Panc1 (cell line): Measurements from ENCODE around the gene COTL1. TPM values are rescaled to one million over a fixed set of nuclear protein-coding genes. Genes with fewer than 3 reads are reported as not detected.
"Not testable (repeated sequence)": the region's sequence is repeated elsewhere in the genome, so short reads cannot be mapped to it uniquely, and the experiment has no call there.

Experiments used
- ATAC-seq: fragments of 200-7000 bp; cut with Tn5 transposase; 2 replicates; pipeline ENCODE4 v1.9.1; 2020; ENCODE audit warnings: mild to moderate bottlenecking, moderate library complexity
- BruUV-seq: library from RNA; stranded (reverse); fragments of 400-500 nt; replicated peaks from 2 replicates; lab custom pipeline; 2021; lab: Mats Ljungman, UMichigan
- CTCF ChIA-PET: fragments of 300-600 bp; sonication (Branson Sonifier 250); formaldehyde crosslinking; loops from one replicate; lab custom pipeline; 2022; ENCODE audit warnings: antibody characterized with exemption; lab: Charles Lee
- POLR2A ChIA-PET: fragments of 300-600 bp; sonication (Branson Sonifier 250); formaldehyde crosslinking; loops from one replicate; lab custom pipeline; 2022; ENCODE audit warnings: antibody characterized with exemption; lab: Charles Lee
- DNase-seq: peaks from one replicate; pipeline ENCODE4 v3.0.0-alpha.2; 2010; ENCODE audit warnings: low read depth, low spot score
- H3K27ac ChIP-seq: 2 replicates; pipeline ENCODE4 v1.5.1; 2011; ENCODE audit warnings: mild to moderate bottlenecking, low read length, inconsistent platforms
- H3K27me3 ChIP-seq: fragments of 200-500 bp; sonication (Bioruptor generic); 2 replicates; pipeline ENCODE4 v1.6.0; 2014; ENCODE audit warnings: low read length, inconsistent platforms; ENCODE audit not compliant: control insufficient read depth, insufficient read depth
- H3K36me3 ChIP-seq: fragments of 200-500 bp; sonication (Bioruptor generic); 2 replicates; pipeline ENCODE4 v1.5.1; 2014; ENCODE audit warnings: inconsistent platforms, mild to moderate bottlenecking, low read length, moderate library complexity; ENCODE audit not compliant: control insufficient read depth, insufficient read depth
- H3K4me1 ChIP-seq: 2 replicates; pipeline ENCODE4 v1.5.1; 2011; ENCODE audit warnings: inconsistent platforms, mild to moderate bottlenecking, low read length, moderate library complexity; ENCODE audit not compliant: control insufficient read depth, insufficient read depth
- H3K4me3 ChIP-seq, 2 experiments: 2 replicates each; pipeline ENCODE4 v1.5.1; 2011 to 2012; ENCODE audit warnings: low read depth in 2 of 2, low read length in 2 of 2, mild to moderate bottlenecking in 2 of 2, inconsistent platforms in 1 of 2, moderate library complexity in 1 of 2
- H3K9me3 ChIP-seq: fragments of 200-500 bp; sonication (Bioruptor generic); 2 replicates; pipeline ENCODE4 v1.5.1; 2014; ENCODE audit warnings: low read depth, mild to moderate bottlenecking, inconsistent platforms, low read length, moderate library complexity; ENCODE audit not compliant: control insufficient read depth, insufficient read depth
- POLR2AphosphoS5 ChIP-seq: IDR thresholded peaks from 2 replicates; pipeline ENCODE4 v1.6.1; 2012; ENCODE audit warnings: mild to moderate bottlenecking, low read depth, low read length, moderate library complexity
- SIN3A ChIP-seq: IDR thresholded peaks from 2 replicates; pipeline ENCODE4 v1.6.1; 2012; ENCODE audit warnings: low read depth, mild to moderate bottlenecking, low read length, moderate library complexity, borderline replicate concordance; ENCODE audit not compliant: insufficient read depth
- TCF7L2 ChIP-seq: IDR thresholded peaks from 2 replicates; pipeline ENCODE4 v1.6.1; 2011; ENCODE audit warnings: mild to moderate bottlenecking, low read depth, low read length, inconsistent platforms
- in situ Hi-C: cut with HindIII; loops from 2 replicates; pipeline ENCODE4 v1.10.0; 2016; ENCODE audit warnings: low sequenced_read_pairs, low pct_unique_long_range_greater_than_20kb
- intact Hi-C: fragments of 100-400 bp; cut with micrococcal nuclease; formaldehyde crosslinking; loops from one replicate; pipeline ENCODE4 v1.10.0; 2022; ENCODE audit not compliant: unreplicated experiment
- total RNA-seq: library from RNA; stranded (reverse); gene quantifications from one replicate; pipeline ENCODE4 v1.2.1, GENCODE V29; 2021; ENCODE audit not compliant: unreplicated experiment
- TF ChIP-seq, protein P1 (sequence below), 2 experiments: IDR thresholded peaks; 2 replicates each; pipeline ENCODE4 v1.6.1; 2011 to 2012; ENCODE audit warnings: low read depth in 2 of 2, control low read depth in 1 of 2, low read length in 1 of 2, mild to moderate bottlenecking in 1 of 2, moderate library complexity in 1 of 2; ENCODE audit not compliant: insufficient read depth in 1 of 2
- TF ChIP-seq, protein P2 (sequence below): fragments of 450-650 bp; IDR thresholded peaks from 2 replicates; pipeline ENCODE4 v1.5.1; 2017; ENCODE audit warnings: mild to moderate bottlenecking

Gene COTL1
- total RNA-seq, 1 experiment from 2014 or later: 302 TPM

DNA sequence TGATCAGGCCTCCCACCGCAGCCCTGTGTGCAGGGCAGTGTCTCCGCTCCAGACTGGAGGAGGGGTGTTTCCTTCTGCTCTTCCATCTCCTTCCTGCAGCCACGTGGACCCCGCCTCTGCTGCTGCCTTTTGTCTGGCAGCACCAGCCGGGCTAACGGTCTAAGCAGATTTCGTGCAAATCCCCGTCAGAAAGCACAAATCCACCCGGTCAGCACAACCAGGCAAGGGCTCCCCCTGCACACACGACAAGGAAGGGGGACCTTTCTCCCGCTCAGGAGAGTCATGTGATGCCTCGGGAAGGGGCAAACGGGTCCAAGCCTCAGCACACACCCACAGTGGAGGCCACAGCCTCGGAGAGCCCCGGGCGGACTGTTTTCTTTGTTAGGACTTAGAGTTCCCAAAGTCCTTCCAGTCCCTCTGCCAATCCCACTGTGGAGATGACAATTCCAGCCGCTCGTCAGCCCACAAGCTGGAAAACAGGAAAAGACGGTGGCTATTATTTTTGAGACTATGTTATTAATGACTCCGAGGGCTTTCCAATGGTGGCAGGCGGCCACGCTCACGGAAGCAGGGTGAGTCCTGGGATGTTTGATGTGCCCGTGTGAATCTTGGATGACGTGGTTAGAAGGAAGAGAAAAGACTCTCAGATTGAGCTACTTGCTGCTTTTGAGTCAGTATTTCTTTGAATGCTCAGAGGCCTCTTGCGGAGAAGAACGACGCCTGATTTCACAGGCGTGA lies 90.9 kb downstream of the COTL1 start:
- no TSS peak for BruUV-seq
- 0 out of 2 replicates have a peak, but pooled peaks cover under 1% of the 10 kb centered on the region for H3K4me1 ChIP-seq
- in situ Hi-C loops (no loop called here), intact Hi-C loops (no loop called here)
- DNase-seq: no peak
- POLR2A ChIA-PET: no interaction called here
- H3K9me3 ChIP-seq: no peaks in the 10 kb centered on the region
- H3K36me3 ChIP-seq: no peaks in the 10 kb centered on the region
- no peak overlapping the region for H3K27ac ChIP-seq
- ATAC-seq: no peak
- no peaks in the 10 kb centered on the region for H3K27me3 ChIP-seq
- TF ChIP-seq TCF7L2 (no peak), SIN3A (no peak), POLR2AphosphoS5 (no peak)
- TF ChIP-seq, protein P1, sequence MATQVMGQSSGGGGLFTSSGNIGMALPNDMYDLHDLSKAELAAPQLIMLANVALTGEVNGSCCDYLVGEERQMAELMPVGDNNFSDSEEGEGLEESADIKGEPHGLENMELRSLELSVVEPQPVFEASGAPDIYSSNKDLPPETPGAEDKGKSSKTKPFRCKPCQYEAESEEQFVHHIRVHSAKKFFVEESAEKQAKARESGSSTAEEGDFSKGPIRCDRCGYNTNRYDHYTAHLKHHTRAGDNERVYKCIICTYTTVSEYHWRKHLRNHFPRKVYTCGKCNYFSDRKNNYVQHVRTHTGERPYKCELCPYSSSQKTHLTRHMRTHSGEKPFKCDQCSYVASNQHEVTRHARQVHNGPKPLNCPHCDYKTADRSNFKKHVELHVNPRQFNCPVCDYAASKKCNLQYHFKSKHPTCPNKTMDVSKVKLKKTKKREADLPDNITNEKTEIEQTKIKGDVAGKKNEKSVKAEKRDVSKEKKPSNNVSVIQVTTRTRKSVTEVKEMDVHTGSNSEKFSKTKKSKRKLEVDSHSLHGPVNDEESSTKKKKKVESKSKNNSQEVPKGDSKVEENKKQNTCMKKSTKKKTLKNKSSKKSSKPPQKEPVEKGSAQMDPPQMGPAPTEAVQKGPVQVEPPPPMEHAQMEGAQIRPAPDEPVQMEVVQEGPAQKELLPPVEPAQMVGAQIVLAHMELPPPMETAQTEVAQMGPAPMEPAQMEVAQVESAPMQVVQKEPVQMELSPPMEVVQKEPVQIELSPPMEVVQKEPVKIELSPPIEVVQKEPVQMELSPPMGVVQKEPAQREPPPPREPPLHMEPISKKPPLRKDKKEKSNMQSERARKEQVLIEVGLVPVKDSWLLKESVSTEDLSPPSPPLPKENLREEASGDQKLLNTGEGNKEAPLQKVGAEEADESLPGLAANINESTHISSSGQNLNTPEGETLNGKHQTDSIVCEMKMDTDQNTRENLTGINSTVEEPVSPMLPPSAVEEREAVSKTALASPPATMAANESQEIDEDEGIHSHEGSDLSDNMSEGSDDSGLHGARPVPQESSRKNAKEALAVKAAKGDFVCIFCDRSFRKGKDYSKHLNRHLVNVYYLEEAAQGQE (IDR thresholded peaks at IDR 0.05; ENCODE audit: insufficient read depth in 1 of 2, low read depth in 2 of 2, low read length in 1 of 2): no peak
- TF ChIP-seq, protein P2, sequence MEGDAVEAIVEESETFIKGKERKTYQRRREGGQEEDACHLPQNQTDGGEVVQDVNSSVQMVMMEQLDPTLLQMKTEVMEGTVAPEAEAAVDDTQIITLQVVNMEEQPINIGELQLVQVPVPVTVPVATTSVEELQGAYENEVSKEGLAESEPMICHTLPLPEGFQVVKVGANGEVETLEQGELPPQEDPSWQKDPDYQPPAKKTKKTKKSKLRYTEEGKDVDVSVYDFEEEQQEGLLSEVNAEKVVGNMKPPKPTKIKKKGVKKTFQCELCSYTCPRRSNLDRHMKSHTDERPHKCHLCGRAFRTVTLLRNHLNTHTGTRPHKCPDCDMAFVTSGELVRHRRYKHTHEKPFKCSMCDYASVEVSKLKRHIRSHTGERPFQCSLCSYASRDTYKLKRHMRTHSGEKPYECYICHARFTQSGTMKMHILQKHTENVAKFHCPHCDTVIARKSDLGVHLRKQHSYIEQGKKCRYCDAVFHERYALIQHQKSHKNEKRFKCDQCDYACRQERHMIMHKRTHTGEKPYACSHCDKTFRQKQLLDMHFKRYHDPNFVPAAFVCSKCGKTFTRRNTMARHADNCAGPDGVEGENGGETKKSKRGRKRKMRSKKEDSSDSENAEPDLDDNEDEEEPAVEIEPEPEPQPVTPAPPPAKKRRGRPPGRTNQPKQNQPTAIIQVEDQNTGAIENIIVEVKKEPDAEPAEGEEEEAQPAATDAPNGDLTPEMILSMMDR: no peak
- H3K4me3 ChIP-seq: no peak overlapping the region
- CTCF ChIA-PET: no interaction called here

DNA sequence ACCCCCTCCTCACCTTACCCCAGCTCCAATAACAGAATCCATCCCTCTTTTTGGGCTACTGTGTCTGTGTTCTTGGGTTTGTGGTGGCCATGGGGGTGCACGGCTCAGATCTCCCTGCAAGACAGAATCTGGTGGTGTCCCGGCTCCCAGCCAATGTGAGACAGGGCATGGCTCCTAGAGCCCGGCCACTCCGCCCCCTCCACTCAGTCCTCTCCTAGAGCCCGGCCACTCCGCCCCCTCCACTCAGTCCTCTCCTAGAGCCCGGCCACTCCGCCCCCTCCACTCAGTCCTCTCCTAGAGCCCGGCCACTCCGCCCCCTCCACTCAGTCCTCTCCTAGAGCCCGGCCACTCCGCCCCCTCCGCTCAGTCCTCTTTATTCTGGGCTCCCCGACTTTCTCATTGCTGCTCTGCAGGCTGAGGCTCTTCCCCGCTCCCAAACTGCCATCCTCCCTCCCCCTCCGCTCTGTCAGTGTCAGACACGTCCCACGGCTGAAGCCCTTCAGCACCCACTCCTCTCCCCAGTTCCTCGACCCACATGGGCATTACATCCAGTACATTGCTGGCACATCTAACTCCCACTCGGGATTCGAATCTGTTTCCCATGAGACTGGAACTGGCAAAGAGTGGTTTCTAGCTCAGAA lies 92.8 kb downstream of the COTL1 start:
- H3K4me3 ChIP-seq, H3K4me1 ChIP-seq, intact Hi-C loops, BruUV-seq, POLR2A ChIA-PET, H3K36me3 ChIP-seq, CTCF ChIA-PET, H3K27me3 ChIP-seq, H3K27ac ChIP-seq, in situ Hi-C loops, H3K9me3 ChIP-seq, DNase-seq, ATAC-seq: not testable (repeated sequence)
